Measurements from ENCODE around the gene PRR7. TPM values are rescaled to one million over a fixed set of nuclear protein-coding genes. Genes with fewer than 3 reads are reported as not detected.
A peak's percentile ranks its signal among the peaks of the same experiment; 100 is the strongest.

The PRR7 gene
- polyA plus RNA-seq, 1 of the 3 experiments (the other 2 are of a cell fraction) = 17.1 TPM

DNA sequence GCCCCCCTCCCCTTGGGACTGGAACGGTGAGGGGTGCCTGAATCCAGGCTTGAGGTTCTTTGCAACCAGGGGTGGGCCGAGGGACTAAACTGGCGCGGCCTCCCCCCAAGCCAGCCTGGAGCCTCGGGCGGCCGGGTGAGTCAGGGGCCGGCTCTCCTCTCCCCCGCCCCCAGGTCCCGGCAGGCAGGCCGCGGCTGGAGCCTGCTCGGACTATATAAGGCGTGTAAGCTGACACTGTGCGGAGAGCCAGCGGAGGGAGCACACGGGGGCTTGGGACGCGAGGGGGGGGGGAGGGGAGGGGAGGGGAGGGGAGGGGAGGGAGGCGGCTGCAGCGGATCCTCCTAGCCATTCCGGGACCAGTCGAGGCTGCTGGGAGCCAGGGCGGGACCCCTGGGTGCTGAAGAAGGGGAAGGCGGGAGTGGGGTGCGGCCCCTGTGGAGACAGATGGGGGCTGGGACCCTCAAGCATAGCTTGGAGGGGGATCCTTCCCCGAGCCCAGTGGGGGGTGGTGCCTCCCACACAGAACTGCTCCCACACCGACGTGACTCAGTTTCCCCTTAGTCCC lies 50.2 kb downstream of the PRR7 start (continued):
- TF ChIP-seq MEF2A (IDR thresholded peaks at IDR 0.05; ENCODE audit: borderline replicate concordance, low read depth) = no peak

DNA sequence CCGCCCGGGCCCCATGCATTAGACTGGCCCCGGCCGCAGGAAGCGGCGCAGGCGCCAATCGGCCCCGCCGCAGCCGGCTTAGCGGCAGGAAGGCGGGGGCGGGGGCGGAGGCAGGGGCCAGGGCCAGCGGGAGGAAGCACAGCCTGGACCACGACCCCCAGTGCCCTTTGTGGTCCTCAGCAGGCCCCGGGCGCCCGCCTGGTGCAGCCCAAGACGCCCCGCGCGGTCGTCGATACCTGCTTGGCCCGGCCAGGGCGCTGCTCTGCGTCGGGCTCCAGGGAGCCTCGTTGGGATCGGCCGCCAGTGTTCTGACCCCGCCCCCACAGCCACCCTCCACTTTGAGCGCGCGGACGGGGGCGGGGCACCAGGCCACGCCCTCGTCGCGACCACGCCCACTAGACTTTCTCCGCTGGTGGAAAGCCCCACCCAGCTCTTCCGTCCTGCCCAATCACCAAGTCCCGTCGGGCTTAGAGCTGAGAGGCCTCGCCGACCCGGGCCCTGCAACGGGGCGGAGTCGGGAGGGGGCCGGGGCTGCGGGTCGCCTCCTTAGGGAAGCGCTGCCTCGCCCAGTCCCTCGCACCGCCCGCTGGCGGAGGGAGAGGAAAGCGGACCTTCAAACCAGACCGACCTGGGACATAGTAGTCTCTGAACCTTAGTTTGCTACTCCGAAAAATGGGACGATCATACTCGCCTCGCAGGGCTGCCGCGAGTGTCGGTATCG lies 50.8 kb downstream of the PRR7 start, which contains the start of gene PDLIM7:
Gene PDLIM7 (minus strand): TSS at position 313 of the 721 bp plus-strand sequence. CDS start 1,092 bp downstream, outside the sequence.
- DNase-seq = peak; percentile 98
- Histone ChIP-seq H3K9ac (peak within 1 kb of the TSS; percentile 93), H3K27ac (ENCODE audit: low read depth in 2 of 2, low read length in 1 of 2) (peak within 1 kb of the TSS; percentile 80 to 94), H3K4me2 (peak within 1 kb of the TSS; percentile 94), H2AFZ (ENCODE audit: low read depth) (peak within 1 kb of the TSS; percentile 59), H3F3A (replicated peaks; ENCODE audit: insufficient read depth) (peaks cover 23% of the 10 kb centered on the region), H3K79me2 (ENCODE audit: insufficient read depth) (peaks cover 46% of the 10 kb centered on the region), H3K36me3 (replicated peaks in 1 of 2; ENCODE audit: control insufficient read depth in 1 of 2, insufficient read depth in 2 of 2, low read length in 1 of 2) (peaks cover 13 to 18% of the 10 kb centered on the region in 2 experiments), H4K20me1 (ENCODE audit: insufficient read depth) (peaks cover 39% of the 10 kb centered on the region), H3K4me3 (ENCODE audit: low read depth in 2 of 2, low read length in 1 of 2) (peak within 1 kb of the TSS; percentile 83 to 94), H3K9me3 (no peaks in the 10 kb centered on the region), H3K4me1 (ENCODE audit: control insufficient read depth in 1 of 2, insufficient read depth in 2 of 2, low read depth in 1 of 2, low read length in 1 of 2) (peaks cover 32 to 62% of the 10 kb centered on the region in 2 experiments; a peak in 3 of 4 replicates), H3K9me2 (no peaks in the 10 kb centered on the region), H3K27me3 (ENCODE audit: insufficient read depth) (no peaks in the 10 kb centered on the region)
- ChIA-PET POLR2A (interaction anchor here (0.6 to 6.7 kb wide), 8 partner anchors 19 to 94 kb away, joined by 3 to 43 read pairs (median 4); partner anchors contain the start of gene DDX41), CTCF (interaction anchor here (1.1 to 15.9 kb wide), 10 partner anchors 18 to 303 kb away, joined by 3 to 228 read pairs (median 10); partner anchors contain the start of genes DBN1 and PRR7)
- WGBS (ENCODE audit: low lambda C conversion rate) = 6% methylated on average over 18 of the region's 73 CpGs
- TF ChIP-seq, protein P1, sequence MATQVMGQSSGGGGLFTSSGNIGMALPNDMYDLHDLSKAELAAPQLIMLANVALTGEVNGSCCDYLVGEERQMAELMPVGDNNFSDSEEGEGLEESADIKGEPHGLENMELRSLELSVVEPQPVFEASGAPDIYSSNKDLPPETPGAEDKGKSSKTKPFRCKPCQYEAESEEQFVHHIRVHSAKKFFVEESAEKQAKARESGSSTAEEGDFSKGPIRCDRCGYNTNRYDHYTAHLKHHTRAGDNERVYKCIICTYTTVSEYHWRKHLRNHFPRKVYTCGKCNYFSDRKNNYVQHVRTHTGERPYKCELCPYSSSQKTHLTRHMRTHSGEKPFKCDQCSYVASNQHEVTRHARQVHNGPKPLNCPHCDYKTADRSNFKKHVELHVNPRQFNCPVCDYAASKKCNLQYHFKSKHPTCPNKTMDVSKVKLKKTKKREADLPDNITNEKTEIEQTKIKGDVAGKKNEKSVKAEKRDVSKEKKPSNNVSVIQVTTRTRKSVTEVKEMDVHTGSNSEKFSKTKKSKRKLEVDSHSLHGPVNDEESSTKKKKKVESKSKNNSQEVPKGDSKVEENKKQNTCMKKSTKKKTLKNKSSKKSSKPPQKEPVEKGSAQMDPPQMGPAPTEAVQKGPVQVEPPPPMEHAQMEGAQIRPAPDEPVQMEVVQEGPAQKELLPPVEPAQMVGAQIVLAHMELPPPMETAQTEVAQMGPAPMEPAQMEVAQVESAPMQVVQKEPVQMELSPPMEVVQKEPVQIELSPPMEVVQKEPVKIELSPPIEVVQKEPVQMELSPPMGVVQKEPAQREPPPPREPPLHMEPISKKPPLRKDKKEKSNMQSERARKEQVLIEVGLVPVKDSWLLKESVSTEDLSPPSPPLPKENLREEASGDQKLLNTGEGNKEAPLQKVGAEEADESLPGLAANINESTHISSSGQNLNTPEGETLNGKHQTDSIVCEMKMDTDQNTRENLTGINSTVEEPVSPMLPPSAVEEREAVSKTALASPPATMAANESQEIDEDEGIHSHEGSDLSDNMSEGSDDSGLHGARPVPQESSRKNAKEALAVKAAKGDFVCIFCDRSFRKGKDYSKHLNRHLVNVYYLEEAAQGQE (IDR thresholded peaks at IDR 0.05; ENCODE audit: low read depth, low read length) = peak; percentile 69
- TF ChIP-seq GATA2 (CRISPR knock-in tag; IDR thresholded peaks at IDR 0.05) (no peak), NRF1 (IDR thresholded peaks at IDR 0.05; ENCODE audit: low read depth, low read length) (no peak), YY1 (IDR thresholded peaks at IDR 0.05; ENCODE audit: low read depth) (0 out of 2 replicates have a peak, but pooled peaks have one; percentile 24), MXI1 (IDR thresholded peaks at IDR 0.05; ENCODE audit: low read depth, low read length) (peak; percentile 47; the same call in 1 of the 2 replicates), FOSL2 (IDR thresholded peaks at IDR 0.05; ENCODE audit: borderline replicate concordance, low read depth) (no peak), ELF1 (IDR thresholded peaks at IDR 0.05) (no peak), FOXM1 (IDR thresholded peaks at IDR 0.05; ENCODE audit: low read depth) (no peak), RCOR1 (IDR thresholded peaks at IDR 0.05; ENCODE audit: low read length) (peak; percentile 59; the same call in 1 of the 2 replicates), FOXJ3 (CRISPR knock-in tag; IDR thresholded peaks at IDR 0.05) (no peak), EP300 (IDR thresholded peaks at IDR 0.05; ENCODE audit: borderline replicate concordance in 1 of 2, low read depth in 1 of 2, low read length in 1 of 2) (no peak), JUND (IDR thresholded peaks at IDR 0.05) (no peak), SMC3 (IDR thresholded peaks at IDR 0.05; ENCODE audit: low read depth, low read length) (peak; percentile 6; the same call in 1 of the 2 replicates), GABPA (IDR thresholded peaks at IDR 0.05; ENCODE audit: low read depth) (no peak), RFX5 (IDR thresholded peaks at IDR 0.05; ENCODE audit: low read length) (no peak), POLR2AphosphoS5 (IDR thresholded peaks at IDR 0.05; ENCODE audit: low read depth, low read length) (peak; percentile 98), EZH2phosphoT487 (IDR thresholded peaks at IDR 0.05; ENCODE audit: borderline replicate concordance, low read depth) (no peak)
- TF ChIP-seq, protein P2, sequence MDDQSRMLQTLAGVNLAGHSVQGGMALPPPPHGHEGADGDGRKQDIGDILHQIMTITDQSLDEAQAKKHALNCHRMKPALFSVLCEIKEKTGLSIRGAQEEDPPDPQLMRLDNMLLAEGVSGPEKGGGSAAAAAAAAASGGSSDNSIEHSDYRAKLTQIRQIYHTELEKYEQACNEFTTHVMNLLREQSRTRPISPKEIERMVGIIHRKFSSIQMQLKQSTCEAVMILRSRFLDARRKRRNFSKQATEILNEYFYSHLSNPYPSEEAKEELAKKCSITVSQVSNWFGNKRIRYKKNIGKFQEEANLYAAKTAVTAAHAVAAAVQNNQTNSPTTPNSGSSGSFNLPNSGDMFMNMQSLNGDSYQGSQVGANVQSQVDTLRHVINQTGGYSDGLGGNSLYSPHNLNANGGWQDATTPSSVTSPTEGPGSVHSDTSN (IDR thresholded peaks at IDR 0.05) = no peak
- TF ChIP-seq, protein P3, sequence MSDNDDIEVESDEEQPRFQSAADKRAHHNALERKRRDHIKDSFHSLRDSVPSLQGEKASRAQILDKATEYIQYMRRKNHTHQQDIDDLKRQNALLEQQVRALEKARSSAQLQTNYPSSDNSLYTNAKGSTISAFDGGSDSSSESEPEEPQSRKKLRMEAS (IDR thresholded peaks at IDR 0.05; ENCODE audit: low read depth) = no peak
- TF ChIP-seq, protein P4, sequence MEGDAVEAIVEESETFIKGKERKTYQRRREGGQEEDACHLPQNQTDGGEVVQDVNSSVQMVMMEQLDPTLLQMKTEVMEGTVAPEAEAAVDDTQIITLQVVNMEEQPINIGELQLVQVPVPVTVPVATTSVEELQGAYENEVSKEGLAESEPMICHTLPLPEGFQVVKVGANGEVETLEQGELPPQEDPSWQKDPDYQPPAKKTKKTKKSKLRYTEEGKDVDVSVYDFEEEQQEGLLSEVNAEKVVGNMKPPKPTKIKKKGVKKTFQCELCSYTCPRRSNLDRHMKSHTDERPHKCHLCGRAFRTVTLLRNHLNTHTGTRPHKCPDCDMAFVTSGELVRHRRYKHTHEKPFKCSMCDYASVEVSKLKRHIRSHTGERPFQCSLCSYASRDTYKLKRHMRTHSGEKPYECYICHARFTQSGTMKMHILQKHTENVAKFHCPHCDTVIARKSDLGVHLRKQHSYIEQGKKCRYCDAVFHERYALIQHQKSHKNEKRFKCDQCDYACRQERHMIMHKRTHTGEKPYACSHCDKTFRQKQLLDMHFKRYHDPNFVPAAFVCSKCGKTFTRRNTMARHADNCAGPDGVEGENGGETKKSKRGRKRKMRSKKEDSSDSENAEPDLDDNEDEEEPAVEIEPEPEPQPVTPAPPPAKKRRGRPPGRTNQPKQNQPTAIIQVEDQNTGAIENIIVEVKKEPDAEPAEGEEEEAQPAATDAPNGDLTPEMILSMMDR (IDR thresholded peaks at IDR 0.05) = no peak; the same call in 1 of the 2 replicates
- TF ChIP-seq, protein P5, sequence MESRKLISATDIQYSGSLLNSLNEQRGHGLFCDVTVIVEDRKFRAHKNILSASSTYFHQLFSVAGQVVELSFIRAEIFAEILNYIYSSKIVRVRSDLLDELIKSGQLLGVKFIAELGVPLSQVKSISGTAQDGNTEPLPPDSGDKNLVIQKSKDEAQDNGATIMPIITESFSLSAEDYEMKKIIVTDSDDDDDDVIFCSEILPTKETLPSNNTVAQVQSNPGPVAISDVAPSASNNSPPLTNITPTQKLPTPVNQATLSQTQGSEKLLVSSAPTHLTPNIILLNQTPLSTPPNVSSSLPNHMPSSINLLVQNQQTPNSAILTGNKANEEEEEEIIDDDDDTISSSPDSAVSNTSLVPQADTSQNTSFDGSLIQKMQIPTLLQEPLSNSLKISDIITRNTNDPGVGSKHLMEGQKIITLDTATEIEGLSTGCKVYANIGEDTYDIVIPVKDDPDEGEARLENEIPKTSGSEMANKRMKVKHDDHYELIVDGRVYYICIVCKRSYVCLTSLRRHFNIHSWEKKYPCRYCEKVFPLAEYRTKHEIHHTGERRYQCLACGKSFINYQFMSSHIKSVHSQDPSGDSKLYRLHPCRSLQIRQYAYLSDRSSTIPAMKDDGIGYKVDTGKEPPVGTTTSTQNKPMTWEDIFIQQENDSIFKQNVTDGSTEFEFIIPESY (IDR thresholded peaks at IDR 0.05; ENCODE audit: borderline replicate concordance, low read depth) = no peak

Measured in SK-N-SH (cell line).